ENCODE measurements around the gene TSTD1. TPM values are rescaled to one million over a fixed set of nuclear protein-coding genes. Genes with fewer than 3 reads are reported as not detected.

TSTD1 gene
- total RNA-seq, 1 experiment from 2014 or later: 20.1 TPM

- H3K36me3 ChIP-seq (ENCODE audit: control insufficient read depth, insufficient read depth, low read length): peaks cover 9% of the 10 kb centered on the region
- intact Hi-C loops (cut with micrococcal nuclease; ENCODE audit: unreplicated experiment): no loop called here
- BruUV-seq (replicated peaks): no TSS peak
- TF ChIP-seq CTCF (IDR thresholded peaks at IDR 0.05) (no peak), TCF7L2 (IDR thresholded peaks at IDR 0.05; ENCODE audit: low read depth, low read length) (no peak), REST (IDR thresholded peaks at IDR 0.05; ENCODE audit: insufficient read depth in 1 of 2, low read depth in 2 of 2, low read length in 1 of 2) (no peak), POLR2AphosphoS5 (IDR thresholded peaks at IDR 0.05; ENCODE audit: low read depth, low read length) (no peak), SIN3A (IDR thresholded peaks at IDR 0.05; ENCODE audit: borderline replicate concordance, insufficient read depth, low read depth, low read length) (no peak)
- ATAC-seq (no peak), DNase-seq (ENCODE audit: low read depth, low spot score) (no peak)
- ChIA-PET CTCF (no interaction called here), POLR2A (no interaction called here)
- H3K9me3 ChIP-seq (ENCODE audit: control insufficient read depth, insufficient read depth, low read depth, low read length): no peaks in the 10 kb centered on the region
- no peaks in the 10 kb centered on the region for H3K27me3 ChIP-seq (ENCODE audit: control insufficient read depth, insufficient read depth, low read length)
- H3K4me1 ChIP-seq (ENCODE audit: control insufficient read depth, insufficient read depth, low read length): peaks cover 11% of the 10 kb centered on the region
- peak overlapping the region; percentile 68 to 84 for H3K4me3 ChIP-seq (ENCODE audit: low read depth in 2 of 2, low read length in 2 of 2)
- in situ Hi-C loops (cut with HindIII; ENCODE audit: low pct_unique_long_range_greater_than_20kb, low sequenced_read_pairs): no loop called here
- H3K27ac ChIP-seq (ENCODE audit: low read length): peak overlapping the region; percentile 70
Observed at GRCh38 chr1:161039154-161039545, 386 bp upstream of the TSTD1 start.

GRCh38 chr1:161037661-161038522 is 872 bp downstream of the TSTD1 start:
- in situ Hi-C loops (cut with HindIII; ENCODE audit: low pct_unique_long_range_greater_than_20kb, low sequenced_read_pairs) (no loop called here), intact Hi-C loops (cut with micrococcal nuclease; ENCODE audit: unreplicated experiment) (no loop called here)
- no peak for TF ChIP-seq TCF7L2 (IDR thresholded peaks at IDR 0.05; ENCODE audit: low read depth, low read length)
- DNase-seq (ENCODE audit: low read depth, low spot score) (no peak), ATAC-seq (peak; percentile 6; the same call in 1 of the 2 replicates)
- ChIA-PET POLR2A (no interaction called here), CTCF (interaction anchor here (1.0 kb wide), 1 partner anchor 17 kb away, joined by 7 read pairs; the partner anchor contains the start of gene F11R)
- no TSS peak for BruUV-seq (replicated peaks)
- Histone ChIP-seq H3K27ac (ENCODE audit: low read length) (peak overlapping the region; percentile 70), H3K4me1 (ENCODE audit: control insufficient read depth, insufficient read depth, low read length) (peaks cover 13% of the 10 kb centered on the region), H3K9me3 (ENCODE audit: control insufficient read depth, insufficient read depth, low read depth, low read length) (no peaks in the 10 kb centered on the region), H3K4me3 (ENCODE audit: low read depth in 2 of 2, low read length in 2 of 2) (peak overlapping the region; percentile 68 to 84), H3K36me3 (ENCODE audit: control insufficient read depth, insufficient read depth, low read length) (peaks cover 9% of the 10 kb centered on the region), H3K27me3 (ENCODE audit: control insufficient read depth, insufficient read depth, low read length) (no peaks in the 10 kb centered on the region)

DNA sequence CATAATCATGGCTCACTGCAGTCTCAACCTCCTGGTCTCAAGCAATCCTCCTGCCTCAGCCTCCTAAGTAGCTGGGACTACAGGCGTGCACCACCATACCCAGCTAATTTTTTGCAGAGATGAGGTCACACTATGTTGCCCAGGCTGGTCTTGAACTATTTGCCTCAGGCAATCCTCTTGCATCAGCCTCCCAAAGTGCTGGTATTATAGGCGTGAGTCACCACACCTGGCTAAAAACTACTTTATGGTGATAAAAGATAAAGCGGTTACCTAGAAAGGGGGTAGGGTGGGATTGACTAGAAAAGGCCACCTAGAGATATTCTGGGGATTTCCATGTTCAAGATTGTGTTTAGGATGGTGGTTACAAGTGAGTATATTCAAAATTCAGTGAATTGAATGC is 5.0 kb downstream of the TSTD1 start:
- Histone ChIP-seq H3K27ac (ENCODE audit: low read length) (no peak overlapping the region), H3K9me3 (ENCODE audit: control insufficient read depth, insufficient read depth, low read depth, low read length) (no peaks in the 10 kb centered on the region), H3K36me3 (ENCODE audit: control insufficient read depth, insufficient read depth, low read length) (no peaks in the 10 kb centered on the region; the same call in 1 of the 2 replicates), H3K4me3 (ENCODE audit: low read depth in 2 of 2, low read length in 2 of 2) (no peak overlapping the region), H3K27me3 (ENCODE audit: control insufficient read depth, insufficient read depth, low read length) (no peaks in the 10 kb centered on the region), H3K4me1 (ENCODE audit: control insufficient read depth, insufficient read depth, low read length) (peaks cover 8% of the 10 kb centered on the region; the same call in 1 of the 2 replicates)
- ChIA-PET POLR2A (no interaction called here), CTCF (no interaction called here)
- ATAC-seq (peak; percentile 31; the same call in 1 of the 2 replicates), DNase-seq (ENCODE audit: low read depth, low spot score) (no peak)
- intact Hi-C loops (cut with micrococcal nuclease; ENCODE audit: unreplicated experiment): no loop called here
- BruUV-seq (replicated peaks): no TSS peak
- TF ChIP-seq SIN3A (IDR thresholded peaks at IDR 0.05; ENCODE audit: borderline replicate concordance, insufficient read depth, low read depth, low read length) (no peak), TCF7L2 (IDR thresholded peaks at IDR 0.05; ENCODE audit: low read depth, low read length) (no peak), POLR2AphosphoS5 (IDR thresholded peaks at IDR 0.05; ENCODE audit: low read depth, low read length) (no peak), CTCF (IDR thresholded peaks at IDR 0.05) (no peak), REST (IDR thresholded peaks at IDR 0.05; ENCODE audit: insufficient read depth in 1 of 2, low read depth in 2 of 2, low read length in 1 of 2) (no peak)
- in situ Hi-C loops (cut with HindIII; ENCODE audit: low pct_unique_long_range_greater_than_20kb, low sequenced_read_pairs): no loop called here
